ENCODE results near the gene SMDT1. TPM values are rescaled to one million over a fixed set of nuclear protein-coding genes. Genes with fewer than 3 reads are reported as not detected.
"Not testable (repeated sequence)": the region's sequence is repeated elsewhere in the genome, so short reads cannot be mapped to it uniquely, and the experiment has no call there.

Gene SMDT1
- total and polyA plus RNA-seq, 2 donors from 2014 or later, result 113 to 264 TPM

- DNase-seq; H3K36me3 ChIP-seq (ENCODE audit: control insufficient read depth in 2 of 3, insufficient read depth in 3 of 3, low read length in 3 of 3); H3K4me3 ChIP-seq (ENCODE audit: low read length in 3 of 3); H3K4me1 ChIP-seq (ENCODE audit: control insufficient read depth in 2 of 3, insufficient read depth in 2 of 3, low read depth in 1 of 3, low read length in 3 of 3); H3K27ac ChIP-seq (ENCODE audit: low read depth in 2 of 2, low read length in 2 of 2); H3K9me3 ChIP-seq (ENCODE audit: control insufficient read depth in 2 of 3, insufficient read depth in 1 of 3, low read length in 3 of 3); intact Hi-C loops (cut with DNase I); H3K9ac ChIP-seq (ENCODE audit: low read length in 3 of 3); H3K27me3 ChIP-seq (ENCODE audit: control insufficient read depth, insufficient read depth, low read length); FAIRE-seq: not testable (repeated sequence)
Measured at GRCh38 chr22:42130182-42130581, 50.7 kb downstream of the SMDT1 start.

- FAIRE-seq; H3K4me1 ChIP-seq (ENCODE audit: control insufficient read depth in 2 of 3, insufficient read depth in 2 of 3, low read depth in 1 of 3, low read length in 3 of 3); H3K36me3 ChIP-seq (ENCODE audit: control insufficient read depth in 2 of 3, insufficient read depth in 3 of 3, low read length in 3 of 3); H3K9ac ChIP-seq (ENCODE audit: low read length in 3 of 3); H3K4me3 ChIP-seq (ENCODE audit: low read length in 3 of 3); intact Hi-C loops (cut with DNase I); H3K27me3 ChIP-seq (ENCODE audit: control insufficient read depth, insufficient read depth, low read length); H3K27ac ChIP-seq (ENCODE audit: low read depth in 2 of 2, low read length in 2 of 2); H3K9me3 ChIP-seq (ENCODE audit: control insufficient read depth in 2 of 3, insufficient read depth in 1 of 3, low read length in 3 of 3): not testable (repeated sequence)
- DNase-seq, result peak in 2 of 5 donors; percentile 43 to 62
Measured at GRCh38 chr22:42130639-42131431, 51.3 kb downstream of the SMDT1 start, which contains the start of gene CYP2D6. CYP2D6 (minus strand) TSS chr22:42130810; CDS start chr22:42130791, 19 bp downstream.

- H3K9me3 ChIP-seq (ENCODE audit: control insufficient read depth in 2 of 3, insufficient read depth in 1 of 3, low read length in 3 of 3), result no peaks in the 10 kb centered on the region
- peak in 1 of 5 donors; percentile 55 for DNase-seq
- H3K27me3 ChIP-seq (ENCODE audit: control insufficient read depth, insufficient read depth, low read length), result no peaks in the 10 kb centered on the region
- no peak overlapping the region for H3K27ac ChIP-seq (ENCODE audit: low read depth in 2 of 2, low read length in 2 of 2)
- TF ChIP-seq CTCF (IDR thresholded peaks at IDR 0.05; ENCODE audit: borderline replicate concordance, extremely low read depth, insufficient read depth), result no peak
- intact Hi-C loops (cut with DNase I), result no loop called here
- FAIRE-seq, result no peak
- no peak overlapping the region for H3K9ac ChIP-seq (ENCODE audit: low read length in 3 of 3)
- no peak overlapping the region for H3K4me3 ChIP-seq (ENCODE audit: low read length in 3 of 3)
- peaks cover 0 to 5% (median 0%) of the 10 kb centered on the region in 3 donors for H3K4me1 ChIP-seq (ENCODE audit: control insufficient read depth in 2 of 3, insufficient read depth in 2 of 3, low read depth in 1 of 3, low read length in 3 of 3)
- no peaks in the 10 kb centered on the region for H3K36me3 ChIP-seq (ENCODE audit: control insufficient read depth in 2 of 3, insufficient read depth in 3 of 3, low read length in 3 of 3)
Measured at GRCh38 chr22:42131562-42131961, 52.1 kb downstream of the SMDT1 start.

GRCh38 chr22:42132457-42132856 is 53.0 kb downstream of the SMDT1 start:
- FAIRE-seq (no peak), DNase-seq (peak in 2 of 5 donors; percentile 28 to 41)
- Histone ChIP-seq H3K4me3 (ENCODE audit: low read length in 3 of 3) (no peak overlapping the region), H3K4me1 (ENCODE audit: control insufficient read depth in 2 of 3, insufficient read depth in 2 of 3, low read depth in 1 of 3, low read length in 3 of 3) (peaks cover 0 to 5% (median 0%) of the 10 kb centered on the region in 3 donors), H3K9ac (ENCODE audit: low read length in 3 of 3) (no peak overlapping the region), H3K9me3 (ENCODE audit: control insufficient read depth in 2 of 3, insufficient read depth in 1 of 3, low read length in 3 of 3) (no peaks in the 10 kb centered on the region), H3K27ac (ENCODE audit: low read depth in 2 of 2, low read length in 2 of 2) (no peak overlapping the region), H3K27me3 (ENCODE audit: control insufficient read depth, insufficient read depth, low read length) (no peaks in the 10 kb centered on the region), H3K36me3 (ENCODE audit: control insufficient read depth in 2 of 3, insufficient read depth in 3 of 3, low read length in 3 of 3) (no peaks in the 10 kb centered on the region)
- intact Hi-C loops (cut with DNase I), result no loop called here
- no peak for TF ChIP-seq CTCF (IDR thresholded peaks at IDR 0.05; ENCODE audit: borderline replicate concordance, extremely low read depth, insufficient read depth)

Other genes with a start within 250 kb of the SMDT1 start
- 71.4 TPM for gene SREBF2, start 246.6 kb upstream of the SMDT1 start, total RNA-seq
- gene SREBF2, start 246.6 kb upstream of the SMDT1 start, polyA plus RNA-seq (ENCODE audit: insufficient read depth, low read depth, low replicate concordance), result 49.2 TPM
- gene SHISA8, start 164.6 kb upstream of the SMDT1 start, total RNA-seq, result 0.35 TPM
- gene SHISA8, start 164.6 kb upstream of the SMDT1 start, polyA plus RNA-seq (ENCODE audit: insufficient read depth, low read depth, low replicate concordance), result 0.47 TPM
- 2.9 TPM for gene TNFRSF13C, start 152.9 kb upstream of the SMDT1 start, total RNA-seq
- not detected for gene TNFRSF13C, start 152.9 kb upstream of the SMDT1 start, polyA plus RNA-seq (ENCODE audit: insufficient read depth, low read depth, low replicate concordance)
- gene CENPM, start 132.5 kb upstream of the SMDT1 start, total RNA-seq, result 2.8 TPM
- gene CENPM, start 132.5 kb upstream of the SMDT1 start, polyA plus RNA-seq (ENCODE audit: insufficient read depth, low read depth, low replicate concordance), result 2.8 TPM
- 0.22 TPM for gene SEPTIN3, start 110.3 kb upstream of the SMDT1 start, total RNA-seq
- 0.49 TPM for gene SEPTIN3, start 110.3 kb upstream of the SMDT1 start, polyA plus RNA-seq (ENCODE audit: insufficient read depth, low read depth, low replicate concordance)
- gene WBP2NL, start 80.9 kb upstream of the SMDT1 start, total RNA-seq, result 2.5 TPM
- 0.84 TPM for gene WBP2NL, start 80.9 kb upstream of the SMDT1 start, polyA plus RNA-seq (ENCODE audit: insufficient read depth, low read depth, low replicate concordance)
- 29.8 TPM for gene NAGA, start 8.9 kb upstream of the SMDT1 start, total RNA-seq
- 27.0 TPM for gene NAGA, start 8.9 kb upstream of the SMDT1 start, polyA plus RNA-seq (ENCODE audit: insufficient read depth, low read depth, low replicate concordance)
- 10.4 TPM for gene PHETA2, start 5.5 kb upstream of the SMDT1 start, total RNA-seq
- gene PHETA2, start 5.5 kb upstream of the SMDT1 start, polyA plus RNA-seq (ENCODE audit: insufficient read depth, low read depth, low replicate concordance), result 6.3 TPM
- gene NDUFA6, start 11.1 kb downstream of the SMDT1 start, total RNA-seq, result 69.0 TPM
- 317 TPM for gene NDUFA6, start 11.1 kb downstream of the SMDT1 start, polyA plus RNA-seq (ENCODE audit: insufficient read depth, low read depth, low replicate concordance)
- 3.2 TPM for gene CYP2D6, start 51.1 kb downstream of the SMDT1 start, total RNA-seq
- gene CYP2D6, start 51.1 kb downstream of the SMDT1 start, polyA plus RNA-seq (ENCODE audit: insufficient read depth, low read depth, low replicate concordance), result 0.39 TPM
- gene TCF20, start 191.0 kb downstream of the SMDT1 start, total RNA-seq, result 63.6 TPM
- gene TCF20, start 191.0 kb downstream of the SMDT1 start, polyA plus RNA-seq (ENCODE audit: insufficient read depth, low read depth, low replicate concordance), result 6.1 TPM

Data from kidney (tissue), 14 donors.